ENCODE measurements around the gene CD200. TPM values are rescaled to one million over a fixed set of nuclear protein-coding genes. Genes with fewer than 3 reads are reported as not detected.

CD200 gene
- total RNA-seq, 1 experiment from 2014 or later = 46.8 TPM

GRCh38 chr3:112395181-112395895 lies 62.4 kb downstream of the CD200 start (continued):
- TF ChIP-seq PRDM15 (CRISPR knock-in tag; IDR thresholded peaks at IDR 0.05) = no peak
- TF ChIP-seq ZNF396 (CRISPR knock-in tag; IDR thresholded peaks at IDR 0.05; ENCODE audit: borderline replicate concordance) = no peak
- TF ChIP-seq KAT7 (CRISPR knock-in tag; IDR thresholded peaks at IDR 0.05; ENCODE audit: borderline replicate concordance) = no peak
- TF ChIP-seq ZNF219 (CRISPR knock-in tag; IDR thresholded peaks at IDR 0.05; ENCODE audit: borderline replicate concordance) = no peak
- no peak for TF ChIP-seq TEAD1 (CRISPR knock-in tag; IDR thresholded peaks at IDR 0.05)

GRCh38 chr3:112395896-112396290 lies 62.9 kb downstream of the CD200 start:
- Mint-ChIP-seq H3K9me3 (peaks cover 18% of the 10 kb centered on the region), H3K4me1 (peaks cover 69% of the 10 kb centered on the region), H3K4me3 (no peak overlapping the region), H3K27me3 (ENCODE audit: low read depth) (no peaks in the 10 kb centered on the region; the same call in 1 of the 2 replicates), H3K27ac (no peak overlapping the region), H3K36me3 (peaks cover 24% of the 10 kb centered on the region)
- ATAC-seq (no peak), DNase-seq (ENCODE audit: low spot score) (no peak)
- TF ChIP-seq ZNF512 (CRISPR knock-in tag; IDR thresholded peaks at IDR 0.05; ENCODE audit: borderline replicate concordance) = no peak
- no peak for TF ChIP-seq NR3C1 (CRISPR knock-in tag; conservative IDR thresholded peaks at IDR 0.05; ENCODE audit: low read depth)
- POLR2A ChIA-PET = no interaction called here
- CTCF ChIA-PET = no interaction called here

GRCh38 chr3:112397556-112397955 lies 64.6 kb downstream of the CD200 start:
- no peak for DNase-seq (ENCODE audit: low spot score)
- ChIA-PET POLR2A (no interaction called here), CTCF (no interaction called here)
- Mint-ChIP-seq H3K36me3 (peaks cover 18% of the 10 kb centered on the region), H3K9me3 (peaks cover 15% of the 10 kb centered on the region), H3K27me3 (ENCODE audit: low read depth) (no peaks in the 10 kb centered on the region; the same call in 1 of the 2 replicates), H3K4me1 (peaks cover 72% of the 10 kb centered on the region), H3K27ac (peak overlapping the region; percentile 97), H3K4me3 (no peak overlapping the region)
- no peak for ATAC-seq
- TF ChIP-seq CTCF (IDR thresholded peaks at IDR 0.05) = no peak
- TF ChIP-seq NR2C2 (CRISPR knock-in tag; IDR thresholded peaks at IDR 0.05) = no peak
- TF ChIP-seq KAT7 (CRISPR knock-in tag; IDR thresholded peaks at IDR 0.05; ENCODE audit: borderline replicate concordance) = no peak
- TF ChIP-seq CBFB (CRISPR knock-in tag; IDR thresholded peaks at IDR 0.05; ENCODE audit: low read depth) = no peak
- no peak for TF ChIP-seq EMX1 (CRISPR knock-in tag; IDR thresholded peaks at IDR 0.05)
- no peak for TF ChIP-seq NFYB (CRISPR knock-in tag; conservative IDR thresholded peaks at IDR 0.05; ENCODE audit: low read depth)
- TF ChIP-seq MLX (CRISPR knock-in tag; IDR thresholded peaks at IDR 0.05) = no peak
- no peak for TF ChIP-seq PRDM15 (CRISPR knock-in tag; IDR thresholded peaks at IDR 0.05)
- no peak for TF ChIP-seq IRF1 (CRISPR knock-in tag; IDR thresholded peaks at IDR 0.05)
- TF ChIP-seq OVOL2 (CRISPR knock-in tag; IDR thresholded peaks at IDR 0.05; ENCODE audit: borderline replicate concordance) = no peak
- TF ChIP-seq TCF7 (CRISPR knock-in tag; IDR thresholded peaks at IDR 0.05; ENCODE audit: low read depth) = no peak
- no peak for TF ChIP-seq TEAD1 (CRISPR knock-in tag; IDR thresholded peaks at IDR 0.05)

All from WTC11 (cell line).